HG03439 (cell line): Measurements from ENCODE around the gene KLHDC10.
A peak's percentile ranks its signal among the peaks of the same experiment; 100 is the strongest.
"Not testable (repeated sequence)": the region's sequence is repeated elsewhere in the genome, so short reads cannot be mapped to it uniquely, and the experiment has no call there.

Source experiments
- ATAC-seq: cut with Tn5 transposase; IDR thresholded peaks from one replicate; pipeline ENCODE4 v1.9.1; 2021; ENCODE audit warnings: mild to moderate bottlenecking, moderate library complexity; ENCODE audit not compliant: unreplicated experiment

The KLHDC10 gene

DNA sequence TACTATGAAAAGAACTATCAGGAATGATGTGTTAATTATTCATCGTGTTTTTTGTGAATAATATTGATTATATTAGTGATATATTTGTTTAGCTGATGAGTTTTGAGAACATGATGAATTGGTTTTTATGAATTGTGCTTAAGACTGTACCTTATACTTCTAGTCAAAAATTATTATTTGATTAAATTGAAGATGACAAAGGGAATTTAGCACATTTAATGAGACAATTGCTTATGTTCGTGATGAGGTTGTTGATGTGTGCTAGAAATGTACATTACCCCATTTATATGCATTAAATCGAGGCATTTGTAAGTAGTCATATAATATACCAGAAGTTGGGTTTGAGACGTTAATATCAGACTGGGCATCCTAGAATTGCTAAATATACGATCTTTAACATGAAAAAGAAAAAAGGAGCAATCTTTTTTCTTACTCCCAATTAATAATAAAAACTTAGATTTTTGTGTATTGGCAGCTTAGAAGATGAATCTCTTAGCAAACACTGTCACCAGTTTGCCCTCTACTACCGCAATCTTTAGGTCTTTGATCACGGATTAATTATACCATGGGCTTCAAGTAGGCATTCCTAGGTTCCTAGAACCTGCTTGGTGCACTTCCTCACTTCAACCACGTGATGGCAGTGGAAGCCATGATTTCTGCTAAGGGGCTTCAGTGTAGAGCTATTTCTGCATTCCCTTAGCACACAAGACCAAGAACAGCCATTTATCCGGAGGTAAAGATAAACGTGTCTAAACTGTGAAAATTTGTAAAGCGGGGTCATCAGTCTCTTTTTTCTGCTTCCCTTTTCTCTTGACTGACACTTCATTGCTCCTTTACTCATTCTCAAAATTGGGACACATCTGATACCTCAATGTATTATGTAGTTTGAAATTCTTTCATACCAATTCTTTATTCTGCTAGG lies 1.6 kb downstream of the KLHDC10 start:
- peak; percentile 37 for ATAC-seq

DNA sequence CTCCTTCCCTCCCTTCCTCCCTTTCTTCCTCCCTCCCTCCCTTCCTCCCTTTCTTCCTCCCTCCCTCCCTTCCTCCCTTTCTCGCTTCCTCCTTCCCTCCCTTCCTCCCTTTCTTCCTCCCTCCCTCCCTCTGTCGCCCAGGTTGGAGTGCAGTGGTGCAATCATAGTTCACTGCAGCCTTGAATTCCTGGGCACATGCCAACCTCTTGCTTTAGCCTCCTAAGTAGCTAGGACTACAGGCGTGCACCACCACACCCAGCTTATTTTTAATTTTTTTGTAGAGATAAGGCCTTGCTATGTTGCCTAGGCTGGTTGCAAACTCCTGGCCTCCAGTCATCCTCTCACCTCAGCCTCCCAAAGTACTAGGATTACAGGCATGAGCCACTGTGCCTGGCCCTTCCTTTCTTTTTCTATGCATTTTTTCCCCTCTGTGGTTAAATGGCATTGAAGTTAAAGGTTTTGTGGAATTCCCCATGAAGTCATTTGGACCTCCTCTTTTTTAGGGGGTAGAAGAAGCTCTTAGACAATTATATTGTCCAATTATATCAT lies 9.6 kb downstream of the KLHDC10 start:
- no peak for ATAC-seq

DNA sequence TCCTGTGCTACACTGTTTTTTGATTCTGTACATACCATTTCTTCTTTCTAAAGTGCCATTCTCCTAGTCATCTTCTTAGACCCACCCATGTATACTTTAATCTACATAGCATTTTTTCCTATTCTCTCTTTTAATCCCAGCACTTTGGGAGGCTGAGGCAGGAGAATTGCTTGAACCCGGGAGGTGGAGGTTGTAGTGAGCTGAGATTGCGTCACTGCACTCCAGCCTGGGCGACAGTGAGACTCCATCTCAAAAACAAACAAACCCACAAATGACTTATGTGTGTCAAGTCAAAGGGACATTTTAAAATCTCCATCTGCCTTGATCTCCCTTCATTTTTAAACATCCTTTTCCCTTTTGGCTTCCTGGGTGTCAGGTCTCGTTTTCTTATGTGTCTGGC lies 13.2 kb downstream of the KLHDC10 start:
- not testable (repeated sequence) for ATAC-seq

DNA sequence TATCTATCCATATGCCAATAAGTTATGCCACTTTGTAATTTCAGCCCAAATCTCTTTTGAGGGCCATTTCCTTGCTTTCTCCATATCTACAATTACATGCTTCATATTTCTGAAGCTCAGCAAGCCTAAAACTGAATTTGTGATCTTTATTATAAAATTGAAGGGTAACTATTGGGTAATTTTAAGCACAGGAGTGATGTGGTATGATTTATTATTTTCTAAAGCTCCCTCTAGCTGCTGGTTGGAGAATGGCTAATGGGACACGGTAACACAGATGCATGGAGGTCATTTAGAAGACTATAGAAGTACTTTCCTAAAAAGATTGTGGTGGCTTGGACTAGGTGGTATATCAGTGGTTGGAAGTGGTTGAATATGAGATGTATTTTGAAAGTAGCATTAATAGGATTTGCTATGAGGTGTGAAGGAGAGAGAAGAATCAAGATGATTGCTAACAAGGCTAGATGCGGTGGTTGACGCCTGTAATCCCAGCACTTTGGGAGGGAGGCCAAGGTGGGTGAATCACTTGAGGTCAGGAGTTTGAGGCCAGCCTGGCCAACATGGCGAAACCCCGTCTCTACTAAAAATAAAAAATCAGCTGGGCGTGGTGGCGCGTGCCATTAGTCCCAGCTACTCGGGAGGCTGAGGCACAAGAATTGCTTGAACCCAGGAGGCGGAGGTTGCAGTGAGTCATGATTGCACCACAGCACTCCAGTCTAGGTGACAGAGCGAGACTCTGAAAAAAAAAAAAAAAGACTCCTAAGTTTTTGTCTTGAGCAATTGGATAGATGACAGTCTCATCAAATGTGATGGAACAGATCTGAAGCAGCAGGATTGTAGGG lies 13.9 kb downstream of the KLHDC10 start:
- ATAC-seq, result no peak

DNA sequence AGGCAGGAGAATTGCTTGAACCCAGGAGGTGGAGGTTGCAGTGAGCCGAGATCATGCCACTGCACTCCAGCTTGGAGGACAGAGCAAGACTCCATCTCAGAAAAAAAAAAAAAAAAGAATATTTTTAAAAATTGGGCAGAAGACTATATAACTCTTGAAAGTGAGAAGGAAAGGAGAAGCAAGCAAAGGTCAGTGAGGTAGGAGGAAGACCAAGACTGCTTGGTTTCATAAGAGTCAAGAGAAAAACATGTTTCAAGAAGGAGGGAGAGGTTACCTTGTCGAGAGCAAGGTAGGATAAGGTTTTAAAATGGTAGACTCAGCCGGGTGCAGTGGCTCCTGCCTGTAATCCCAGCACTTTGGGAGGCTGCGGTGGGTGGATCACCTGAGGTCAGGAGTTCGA lies 14.9 kb downstream of the KLHDC10 start:
- ATAC-seq, result not testable (repeated sequence)

DNA sequence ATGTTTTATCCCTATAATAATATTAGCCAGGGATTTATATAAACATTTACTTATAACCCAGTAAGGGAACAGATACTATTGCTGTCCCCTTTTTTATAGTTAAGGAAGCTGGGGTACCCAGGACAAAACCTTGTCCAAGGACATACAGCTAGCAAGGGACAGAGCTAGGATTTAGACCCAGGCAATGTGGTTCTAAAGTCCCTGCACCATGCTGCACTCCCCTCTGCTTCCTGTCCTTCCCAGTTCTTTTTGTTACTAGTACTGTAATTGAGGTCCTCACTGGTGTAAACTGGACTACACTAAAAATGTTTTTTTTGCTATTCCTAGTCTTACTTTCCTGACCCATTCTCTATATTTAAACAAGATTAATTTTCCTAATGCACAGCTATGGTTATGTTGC lies 16.6 kb downstream of the KLHDC10 start:
- ATAC-seq, result no peak

DNA sequence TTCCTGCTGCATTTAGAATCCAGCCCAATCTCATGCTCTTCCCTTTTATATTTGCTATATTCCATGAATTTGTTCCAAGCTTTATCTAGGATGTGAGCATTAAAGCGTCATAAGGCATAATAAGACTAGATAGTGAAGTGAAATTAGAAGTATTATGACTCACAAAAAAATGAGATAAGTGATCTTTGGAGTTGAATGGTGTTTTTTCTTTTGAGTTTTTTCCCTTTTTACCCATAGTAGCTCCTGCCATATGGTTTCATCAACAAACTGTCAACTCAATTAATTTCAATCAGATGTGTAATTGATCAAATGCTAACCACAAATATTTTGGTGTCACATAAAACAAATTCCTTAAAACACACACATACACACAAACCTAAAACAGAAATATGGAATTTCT lies 17.0 kb downstream of the KLHDC10 start:
- ATAC-seq, result no peak

DNA sequence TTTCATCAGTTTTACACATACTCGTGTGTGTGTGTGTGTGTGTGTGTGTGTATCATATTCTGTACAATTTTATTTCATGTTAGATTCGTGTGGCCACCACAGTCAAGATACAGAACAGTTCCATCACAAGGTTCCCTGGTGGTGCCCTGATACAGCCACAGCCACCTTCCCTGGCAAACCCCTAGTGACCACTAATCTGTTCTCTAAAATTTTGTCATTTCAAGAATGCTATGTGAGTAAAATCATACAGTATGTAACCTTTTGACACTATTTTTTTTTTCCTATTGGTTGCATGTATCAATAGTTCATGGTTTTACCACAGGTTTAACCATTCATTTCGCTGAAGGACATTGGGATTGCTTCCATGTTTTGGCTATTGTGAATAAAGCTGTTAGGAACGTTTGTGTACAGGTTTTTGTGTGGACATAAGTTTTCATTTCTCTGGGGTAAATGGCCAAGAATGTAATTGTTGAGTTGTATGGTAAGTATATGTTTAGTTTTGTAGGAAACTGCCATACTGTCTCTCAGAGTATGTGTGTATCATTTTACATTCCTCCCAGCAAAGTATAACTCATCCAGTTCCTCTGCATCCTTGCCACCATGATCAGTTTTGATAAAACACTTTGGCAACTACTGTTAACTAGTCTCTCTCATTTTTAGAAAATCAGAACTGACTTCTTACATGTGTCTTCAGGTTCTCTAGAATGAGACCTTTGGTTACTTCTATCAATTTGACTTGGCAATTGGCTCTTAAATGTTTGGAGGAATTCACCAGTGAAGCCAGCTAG lies 20.6 kb downstream of the KLHDC10 start:
- ATAC-seq, result peak; percentile 49

DNA sequence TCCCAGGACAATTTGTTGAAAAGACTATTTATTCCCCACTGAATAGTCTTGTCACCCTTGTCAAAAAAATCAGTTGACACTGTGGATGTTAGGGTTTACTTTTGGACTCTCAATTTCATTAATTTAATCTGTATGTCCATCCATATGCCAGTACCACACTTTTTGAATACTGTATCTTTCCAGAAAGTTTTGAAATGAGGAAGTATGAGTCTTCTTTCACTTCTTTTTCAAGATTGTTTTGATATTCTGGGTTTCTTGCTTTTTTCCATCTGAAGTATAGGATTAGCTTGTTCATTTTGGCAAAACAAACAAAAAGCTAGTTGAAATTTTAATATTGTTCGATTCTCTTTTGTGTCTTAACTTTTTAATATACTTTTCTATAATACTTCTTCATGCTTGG lies 21.7 kb downstream of the KLHDC10 start:
- ATAC-seq, result no peak

DNA sequence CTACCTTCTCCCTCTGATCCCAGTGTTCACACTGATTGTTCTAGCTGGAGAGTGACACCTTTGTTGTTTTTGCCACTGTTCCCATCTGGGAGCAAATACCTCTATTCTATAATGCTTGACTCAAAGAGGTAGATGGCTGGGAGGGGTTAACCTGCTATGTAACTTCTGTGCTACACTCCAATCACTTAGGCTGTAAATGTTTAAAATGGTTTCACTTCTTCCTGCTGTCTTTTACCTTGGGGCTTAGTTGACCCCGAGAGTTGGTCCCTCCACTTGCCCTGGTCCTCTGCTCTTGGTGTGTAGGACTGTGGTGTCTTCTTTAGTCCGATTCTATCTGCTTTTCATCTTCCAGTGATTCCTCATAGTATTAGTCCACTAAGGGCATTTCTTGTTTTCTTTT lies 22.3 kb downstream of the KLHDC10 start:
- ATAC-seq, result no peak

DNA sequence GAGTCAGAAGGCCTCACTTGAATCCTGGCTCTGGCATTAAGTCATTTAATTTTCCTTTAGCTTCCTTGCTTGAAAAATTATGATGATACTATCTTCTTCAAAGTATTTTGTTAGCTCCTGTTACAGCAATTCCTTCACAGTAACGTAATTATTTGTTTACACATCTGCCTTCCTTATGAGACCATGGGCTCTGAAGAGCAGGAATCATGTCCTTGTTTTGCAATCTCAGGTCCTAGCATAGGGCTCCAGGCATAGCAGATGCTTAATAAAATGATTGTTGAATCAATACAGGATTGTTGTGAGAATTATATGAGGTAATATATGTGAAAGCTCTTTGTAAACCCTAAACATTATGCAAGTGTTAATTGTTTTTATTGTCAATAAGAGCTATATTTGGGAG lies 25.5 kb downstream of the KLHDC10 start:
- no peak for ATAC-seq

DNA sequence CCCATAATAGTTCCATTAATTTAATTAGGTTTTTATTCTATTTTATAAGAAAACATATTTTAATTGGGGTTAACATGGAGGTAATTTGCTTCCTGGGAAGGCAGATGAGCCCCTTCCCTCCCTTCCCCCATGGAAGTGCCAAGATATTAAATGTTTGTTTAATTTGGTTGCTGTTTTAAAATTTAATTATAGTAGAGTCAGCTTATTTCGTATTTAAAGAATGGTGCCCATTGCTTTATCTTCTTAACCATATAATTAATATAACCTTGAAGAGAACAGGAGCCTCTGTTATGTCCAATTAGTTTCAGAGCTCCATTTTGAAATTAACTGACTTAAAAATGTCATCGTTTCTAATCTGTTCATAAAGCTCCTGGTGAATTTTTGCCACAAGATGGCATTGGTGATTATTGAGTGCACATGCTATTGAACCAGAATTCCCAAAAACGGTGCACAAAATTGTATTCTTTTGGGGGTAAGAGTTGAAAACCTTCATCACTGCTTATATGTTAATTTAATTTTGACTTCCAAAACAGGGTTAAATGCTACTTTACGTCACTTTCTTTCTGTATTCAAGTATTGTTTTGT lies 26.0 kb downstream of the KLHDC10 start:
- no peak for ATAC-seq

DNA sequence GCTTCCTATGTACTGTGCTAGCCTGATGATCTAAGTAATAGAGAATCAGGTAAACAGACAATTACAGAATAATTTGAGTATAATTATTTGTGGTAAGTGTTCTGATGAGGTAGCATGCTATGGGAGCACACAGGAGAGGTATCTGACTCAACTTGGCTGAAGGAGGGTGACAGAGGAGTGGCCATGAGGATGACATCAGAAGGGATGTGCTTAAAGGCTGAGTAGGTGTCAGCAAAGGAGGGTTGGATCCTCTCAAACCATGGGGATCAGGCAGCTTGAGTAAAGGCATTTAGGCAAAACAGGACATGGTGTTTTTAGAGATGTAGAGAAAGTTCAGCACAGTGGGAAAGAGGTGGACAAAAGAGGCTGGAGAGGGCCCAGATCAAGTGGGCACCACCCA lies 29.0 kb downstream of the KLHDC10 start:
- ATAC-seq, result no peak

DNA sequence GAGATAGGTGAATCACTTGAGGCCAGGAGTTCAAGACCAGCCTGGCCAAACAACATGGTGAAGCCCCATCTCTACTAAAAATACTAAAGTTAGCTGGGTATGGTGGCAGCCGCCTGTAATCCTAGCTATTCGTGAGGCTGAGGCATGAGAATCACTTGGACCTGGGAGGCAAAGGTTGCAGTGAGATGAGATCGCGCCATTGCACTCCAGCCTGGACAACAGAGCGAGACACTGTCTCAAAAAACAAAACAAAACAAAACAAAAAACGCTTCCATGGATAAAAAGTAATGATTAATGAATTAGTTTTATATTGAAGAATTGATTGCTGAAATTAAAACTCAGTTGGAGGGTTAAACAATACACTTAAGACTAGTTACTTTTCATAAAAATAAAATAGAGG lies 32.3 kb downstream of the KLHDC10 start:
- ATAC-seq, result no peak

DNA sequence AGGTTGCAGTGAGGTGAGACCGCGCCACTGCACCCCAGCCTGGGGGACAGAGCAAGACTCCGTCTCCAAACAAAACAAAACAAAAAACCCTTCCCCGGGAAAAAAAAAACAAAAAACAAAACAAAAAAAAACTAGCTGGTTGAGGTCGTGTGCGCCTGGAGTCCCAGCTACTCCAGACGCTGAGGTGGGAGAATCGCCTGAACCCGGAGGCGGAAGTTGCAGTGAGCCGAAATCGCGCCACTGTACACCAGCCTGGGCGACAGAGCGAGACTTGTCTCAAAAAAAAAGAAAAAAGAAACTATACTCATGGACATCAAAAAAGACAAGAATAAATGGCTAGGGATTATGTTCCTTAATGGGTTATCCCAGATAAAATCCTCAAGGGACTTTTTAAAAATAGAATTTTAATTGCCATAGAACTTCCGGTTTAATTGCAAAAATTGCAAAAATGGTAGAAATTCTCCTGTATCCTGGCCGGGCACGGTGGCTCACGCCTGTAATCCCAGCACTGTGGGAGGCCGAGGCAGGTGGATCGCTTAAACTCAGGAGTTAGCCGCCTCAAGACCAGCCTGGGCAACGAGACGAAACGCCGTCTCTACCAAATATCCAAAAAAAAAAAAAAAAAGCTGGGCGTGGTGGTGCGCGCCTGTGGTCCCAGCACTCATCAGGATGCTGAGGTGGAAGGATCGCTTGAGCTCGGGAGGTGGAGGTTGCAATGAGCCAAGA lies 37.8 kb downstream of the KLHDC10 start:
- no peak for ATAC-seq

DNA sequence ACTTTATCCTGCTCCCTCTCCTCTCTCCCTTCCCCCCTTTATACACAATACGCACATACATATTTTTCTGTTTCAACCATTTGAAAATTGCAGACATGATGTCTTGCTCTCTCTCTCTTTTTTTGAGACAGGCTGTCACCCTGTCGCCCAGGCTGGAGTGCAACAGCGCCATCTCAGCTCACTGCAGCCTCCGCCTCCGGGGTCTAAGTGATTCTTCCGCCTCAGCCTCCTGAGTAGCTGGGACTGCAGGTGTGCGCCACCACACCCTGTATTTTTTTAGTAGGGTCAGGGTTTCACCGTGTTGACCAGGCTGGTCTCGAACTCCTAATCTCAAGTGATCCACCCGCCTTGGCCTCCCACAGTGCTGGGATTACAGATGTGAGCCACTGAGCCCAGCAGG lies 38.5 kb downstream of the KLHDC10 start:
- no peak for ATAC-seq

DNA sequence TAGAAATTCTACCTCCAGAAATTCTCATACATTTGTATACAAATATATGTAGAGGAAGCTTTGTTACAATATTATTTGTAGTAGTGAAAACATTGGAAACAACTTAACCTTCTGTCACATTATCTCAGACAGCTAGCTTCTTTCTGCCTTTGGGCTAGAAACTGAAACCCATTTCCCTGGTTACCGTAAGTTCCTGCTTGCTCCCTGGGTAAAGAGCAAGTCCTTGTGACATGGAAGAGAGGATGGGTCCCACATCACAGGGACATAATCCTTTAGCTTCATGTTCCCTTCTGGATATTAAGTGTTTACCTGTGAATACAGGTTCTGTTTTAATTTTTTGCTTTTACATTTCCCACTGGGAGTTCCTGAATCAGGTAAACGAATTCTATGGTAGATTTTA lies 41.8 kb downstream of the KLHDC10 start:
- no peak for ATAC-seq

DNA sequence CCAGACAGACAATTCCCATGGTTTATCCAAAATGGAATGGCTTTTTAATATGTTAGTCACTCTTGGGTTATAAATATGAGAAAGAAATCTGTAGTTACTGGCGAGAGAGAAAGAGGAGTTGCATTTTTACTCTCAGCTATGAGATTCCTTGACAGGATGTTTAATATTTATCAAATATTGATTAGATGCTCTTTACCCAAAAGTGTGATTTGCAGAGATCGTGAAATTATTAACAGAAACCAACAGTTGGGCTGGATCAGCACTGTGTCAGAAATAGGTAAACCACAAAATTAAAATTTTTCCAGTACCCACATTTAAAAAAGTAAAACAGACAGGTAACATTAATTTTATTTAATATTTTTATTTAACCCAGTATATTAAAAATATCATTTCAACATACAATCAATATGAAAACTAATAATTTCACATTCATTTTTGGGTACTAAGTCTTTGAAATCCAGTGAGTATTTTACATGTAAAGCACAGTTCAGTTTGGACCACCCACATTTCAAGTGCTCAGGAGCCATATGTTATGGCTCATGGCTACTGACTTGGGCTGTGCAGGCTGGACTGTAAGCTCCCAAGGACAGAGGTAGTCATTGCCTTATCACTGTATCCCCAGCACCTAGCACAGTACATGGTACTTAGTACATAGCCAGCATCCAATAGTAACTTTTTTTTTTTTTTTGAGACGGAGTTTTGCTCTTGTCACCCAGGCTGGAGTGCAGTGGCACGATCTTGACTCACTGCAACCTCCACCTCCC lies 42.5 kb downstream of the KLHDC10 start:
- ATAC-seq, result no peak

DNA sequence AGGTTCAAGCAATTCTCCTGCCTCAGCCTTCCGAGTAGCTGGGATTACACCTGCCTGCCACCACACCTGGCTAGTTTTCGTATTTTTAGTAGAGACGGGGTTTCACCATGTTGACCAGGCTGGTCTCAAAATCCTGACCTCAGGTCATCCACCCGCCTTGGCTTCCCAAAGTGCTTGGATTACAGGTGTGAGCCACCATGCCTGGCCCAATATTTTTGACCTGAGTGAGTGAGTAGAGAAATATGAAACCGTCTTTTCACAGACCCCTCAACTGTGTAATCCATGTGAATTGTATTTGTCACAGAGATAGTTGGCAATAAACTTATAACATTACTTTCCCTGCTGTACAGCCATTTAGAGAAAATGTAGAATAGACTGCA lies 43.1 kb downstream of the KLHDC10 start:
- not testable (repeated sequence) for ATAC-seq
